Measurements from ENCODE around the gene ADRA1B.
A peak's percentile ranks its signal among the peaks of the same experiment; 100 is the strongest.

Gene ADRA1B

GRCh38 chr5:160021831-160022446 is 105.7 kb downstream of the ADRA1B start:
- DNase-seq: peak; percentile 27

Data from CD4-positive, alpha-beta T cell treated with Interferon gamma for 1 hour (primary cell).